GM21576 (cell line): ENCODE measurements around the gene COLEC12.
"Not testable (repeated sequence)": the region's sequence is repeated elsewhere in the genome, so short reads cannot be mapped to it uniquely, and the experiment has no call there.

ENCODE experiments used
- ATAC-seq: cut with Tn5 transposase; IDR thresholded peaks from one replicate; pipeline ENCODE4 v1.9.1; 2021; ENCODE audit warnings: mild to moderate bottlenecking, moderate library complexity; ENCODE audit not compliant: unreplicated experiment

Gene COLEC12

GRCh38 chr18:294566-294965 lies 205.9 kb downstream of the COLEC12 start:
- no peak for ATAC-seq

- no peak for ATAC-seq
These were observed 207.0 kb downstream of the COLEC12 start for GRCh38 chr18:293536-293935.

GRCh38 chr18:292271-292670 lies 208.2 kb downstream of the COLEC12 start:
- ATAC-seq, result no peak

- ATAC-seq, result not testable (repeated sequence)
These were observed 210.5 kb downstream of the COLEC12 start for GRCh38 chr18:289970-290369.

- no peak for ATAC-seq
These were observed 211.5 kb downstream of the COLEC12 start for GRCh38 chr18:289026-289425.

- no peak for ATAC-seq
These were observed 213.8 kb downstream of the COLEC12 start for GRCh38 chr18:286515-287310.

- ATAC-seq, result no peak
These were observed 214.7 kb downstream of the COLEC12 start for GRCh38 chr18:285817-286216.

GRCh38 chr18:275486-275885 lies 225.0 kb downstream of the COLEC12 start:
- no peak for ATAC-seq

- no peak for ATAC-seq
These were observed 226.2 kb downstream of the COLEC12 start for GRCh38 chr18:274313-274712.

GRCh38 chr18:273525-273924 lies 227.0 kb downstream of the COLEC12 start:
- no peak for ATAC-seq

- no peak for ATAC-seq
These were observed 227.9 kb downstream of the COLEC12 start for GRCh38 chr18:272650-273049.

GRCh38 chr18:269480-270095 lies 230.9 kb downstream of the COLEC12 start:
- ATAC-seq, result no peak

- peak; percentile 89 for ATAC-seq
These were observed 232.6 kb downstream of the COLEC12 start, which contains the start of gene THOC1 for GRCh38 chr18:267688-268552. TSS of gene THOC1 (minus strand) at chr18:268047. CDS start at chr18:268019, 28 bp downstream.

- no peak for ATAC-seq
These were observed 233.2 kb downstream of the COLEC12 start for GRCh38 chr18:267380-267687.
